LNCAP (cell line): ENCODE data around the gene OR2AJ1.

Experiments used
- TF ChIP-seq, protein P1 (sequence below): fragments of 450-650 bp; IDR thresholded peaks from 2 replicates; pipeline ENCODE4 v1.5.1; 2017; ENCODE audit warnings: mild to moderate bottlenecking

OR2AJ1 gene, protein sequence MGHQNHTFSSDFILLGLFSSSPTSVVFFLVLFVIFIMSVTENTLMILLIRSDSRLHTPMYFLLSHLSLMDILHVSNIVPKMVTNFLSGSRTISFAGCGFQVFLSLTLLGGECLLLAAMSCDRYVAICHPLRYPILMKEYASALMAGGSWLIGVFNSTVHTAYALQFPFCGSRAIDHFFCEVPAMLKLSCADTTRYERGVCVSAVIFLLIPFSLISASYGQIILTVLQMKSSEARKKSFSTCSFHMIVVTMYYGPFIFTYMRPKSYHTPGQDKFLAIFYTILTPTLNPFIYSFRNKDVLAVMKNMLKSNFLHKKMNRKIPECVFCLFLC

DNA sequence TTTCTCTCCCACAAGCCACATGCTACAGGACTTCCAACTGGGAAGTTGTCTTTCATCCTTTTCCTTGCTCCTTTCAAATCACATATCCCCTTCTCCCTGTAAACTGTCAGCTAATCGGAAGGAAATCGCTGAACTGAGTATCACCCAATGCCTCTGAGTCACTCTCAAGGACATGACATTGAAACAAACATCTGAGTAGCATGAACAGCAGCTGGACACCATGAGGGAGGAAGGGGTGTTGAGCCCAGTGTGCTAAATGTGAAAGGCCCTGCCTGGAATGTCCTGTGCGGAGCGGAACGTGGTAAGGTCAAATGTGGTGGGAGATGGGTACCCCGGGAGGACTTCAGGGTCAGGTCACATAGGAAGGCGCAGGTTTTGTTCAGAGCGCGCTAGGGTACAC is at the start of gene OR2AJ1:
Gene OR2AJ1, plus strand, starts transcription at position 22 of the 400 bp plus-strand sequence. CDS start 8,880 bp downstream, outside the sequence.
- TF ChIP-seq, protein P1, sequence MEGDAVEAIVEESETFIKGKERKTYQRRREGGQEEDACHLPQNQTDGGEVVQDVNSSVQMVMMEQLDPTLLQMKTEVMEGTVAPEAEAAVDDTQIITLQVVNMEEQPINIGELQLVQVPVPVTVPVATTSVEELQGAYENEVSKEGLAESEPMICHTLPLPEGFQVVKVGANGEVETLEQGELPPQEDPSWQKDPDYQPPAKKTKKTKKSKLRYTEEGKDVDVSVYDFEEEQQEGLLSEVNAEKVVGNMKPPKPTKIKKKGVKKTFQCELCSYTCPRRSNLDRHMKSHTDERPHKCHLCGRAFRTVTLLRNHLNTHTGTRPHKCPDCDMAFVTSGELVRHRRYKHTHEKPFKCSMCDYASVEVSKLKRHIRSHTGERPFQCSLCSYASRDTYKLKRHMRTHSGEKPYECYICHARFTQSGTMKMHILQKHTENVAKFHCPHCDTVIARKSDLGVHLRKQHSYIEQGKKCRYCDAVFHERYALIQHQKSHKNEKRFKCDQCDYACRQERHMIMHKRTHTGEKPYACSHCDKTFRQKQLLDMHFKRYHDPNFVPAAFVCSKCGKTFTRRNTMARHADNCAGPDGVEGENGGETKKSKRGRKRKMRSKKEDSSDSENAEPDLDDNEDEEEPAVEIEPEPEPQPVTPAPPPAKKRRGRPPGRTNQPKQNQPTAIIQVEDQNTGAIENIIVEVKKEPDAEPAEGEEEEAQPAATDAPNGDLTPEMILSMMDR = no peak

DNA sequence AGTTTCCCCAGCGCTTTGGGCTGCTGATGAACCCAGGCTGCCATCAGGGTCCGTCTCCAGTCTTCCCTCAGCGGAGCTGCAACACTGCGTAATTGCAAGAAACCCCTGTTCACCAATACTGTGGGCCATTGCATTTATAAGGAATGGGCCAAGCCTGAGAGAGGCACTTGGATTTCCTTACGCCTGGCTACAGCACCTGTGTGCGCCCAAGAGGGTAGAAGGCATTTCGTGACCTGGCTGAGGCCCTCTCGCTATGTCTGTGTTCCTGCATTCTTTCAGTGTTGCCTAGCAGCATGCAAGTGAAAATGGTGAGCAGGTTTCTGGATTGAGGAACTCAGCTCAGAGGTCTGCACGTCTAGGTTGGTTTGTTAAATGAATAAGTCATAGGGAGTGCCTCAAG is 41.3 kb upstream of the OR2AJ1 start:
- TF ChIP-seq, protein P1 = no peak

DNA sequence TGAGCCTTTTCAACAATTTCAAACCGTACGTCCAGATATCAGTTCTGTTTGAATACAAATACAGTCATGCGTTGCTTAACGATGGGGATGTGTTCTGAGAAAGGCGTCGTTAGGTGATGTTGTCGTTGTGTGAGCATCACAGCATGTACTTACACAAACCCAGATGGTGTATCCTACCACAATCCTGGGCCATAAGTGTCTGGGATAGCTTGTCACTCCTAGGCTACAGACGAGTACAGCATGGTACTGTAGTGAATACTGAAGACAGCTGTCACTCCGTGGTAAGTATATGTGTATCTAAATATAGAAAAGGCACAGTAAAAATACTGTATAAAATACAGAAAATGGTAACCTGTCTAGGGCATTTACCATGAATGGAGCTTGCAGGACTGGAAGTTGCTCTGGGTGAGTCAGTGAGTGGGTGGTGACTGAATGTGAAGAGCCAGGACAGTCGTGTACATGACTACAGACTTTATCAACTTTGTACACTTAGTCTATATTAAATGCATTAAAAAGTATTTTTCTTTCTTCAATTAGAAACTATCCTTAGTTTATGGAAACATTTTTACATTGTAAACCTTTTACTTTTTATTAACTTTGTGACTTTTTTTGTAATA is 39.8 kb upstream of the OR2AJ1 start:
- TF ChIP-seq, protein P1 = no peak

DNA sequence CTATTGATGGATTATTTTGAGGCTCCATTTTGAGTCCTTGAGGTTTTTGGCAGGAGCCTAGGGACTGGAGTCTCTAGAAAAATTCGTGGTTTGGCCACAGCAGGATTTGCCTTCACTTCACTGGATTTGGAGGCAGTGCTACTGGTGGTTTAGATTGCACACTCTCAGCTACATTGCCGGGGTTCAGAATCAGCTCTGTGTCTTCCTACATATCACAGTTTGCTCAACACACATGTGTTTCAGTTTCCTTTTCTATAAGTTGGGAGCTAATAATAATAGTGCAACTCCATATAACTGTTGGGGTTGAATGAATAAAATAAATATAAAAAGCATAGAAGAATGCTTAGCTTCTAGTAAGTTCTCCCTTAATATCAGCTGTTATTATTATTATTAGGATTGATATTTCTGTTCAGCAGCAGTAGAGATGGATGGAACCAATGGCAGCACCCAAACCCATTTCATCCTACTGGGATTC is 29.5 kb upstream of the OR2AJ1 start, which contains the start of gene OR2W3:
Gene OR2W3, plus strand, starts transcription at position 425 of the 475 bp plus-strand sequence. Its CDS starts 0 bp downstream, at position 425.
- TF ChIP-seq, protein P1 = no peak

DNA sequence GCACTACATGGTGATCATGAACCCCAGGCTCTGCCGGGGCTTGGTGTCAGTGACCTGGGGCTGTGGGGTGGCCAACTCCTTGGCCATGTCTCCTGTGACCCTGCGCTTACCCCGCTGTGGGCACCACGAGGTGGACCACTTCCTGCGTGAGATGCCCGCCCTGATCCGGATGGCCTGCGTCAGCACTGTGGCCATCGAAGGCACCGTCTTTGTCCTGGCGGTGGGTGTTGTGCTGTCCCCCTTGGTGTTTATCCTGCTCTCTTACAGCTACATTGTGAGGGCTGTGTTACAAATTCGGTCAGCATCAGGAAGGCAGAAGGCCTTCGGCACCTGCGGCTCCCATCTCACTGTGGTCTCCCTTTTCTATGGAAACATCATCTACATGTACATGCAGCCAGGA is 28.7 kb upstream of the OR2AJ1 start:
- TF ChIP-seq, protein P1 = no peak

DNA sequence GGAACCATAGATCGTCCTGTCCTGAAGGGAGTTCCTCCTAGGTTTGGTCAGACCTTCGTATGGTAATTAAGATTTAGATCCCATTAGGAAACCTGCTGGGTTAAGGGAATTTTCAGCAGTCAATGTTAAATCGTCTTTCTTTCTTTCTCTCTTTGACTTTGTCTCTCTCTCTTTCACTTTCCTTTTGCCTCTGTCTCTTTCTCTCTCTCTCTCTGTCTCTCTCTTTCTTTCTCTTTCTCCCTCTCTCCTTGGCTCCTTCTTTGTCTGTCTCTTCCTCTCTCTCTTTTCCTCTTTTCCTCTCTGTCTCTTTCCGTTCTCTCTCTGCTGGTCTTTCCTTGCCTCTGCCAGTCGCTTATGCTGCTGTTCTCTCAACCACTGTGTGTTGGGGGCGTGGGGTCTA is 20.6 kb upstream of the OR2AJ1 start:
- TF ChIP-seq, protein P1 = no peak

DNA sequence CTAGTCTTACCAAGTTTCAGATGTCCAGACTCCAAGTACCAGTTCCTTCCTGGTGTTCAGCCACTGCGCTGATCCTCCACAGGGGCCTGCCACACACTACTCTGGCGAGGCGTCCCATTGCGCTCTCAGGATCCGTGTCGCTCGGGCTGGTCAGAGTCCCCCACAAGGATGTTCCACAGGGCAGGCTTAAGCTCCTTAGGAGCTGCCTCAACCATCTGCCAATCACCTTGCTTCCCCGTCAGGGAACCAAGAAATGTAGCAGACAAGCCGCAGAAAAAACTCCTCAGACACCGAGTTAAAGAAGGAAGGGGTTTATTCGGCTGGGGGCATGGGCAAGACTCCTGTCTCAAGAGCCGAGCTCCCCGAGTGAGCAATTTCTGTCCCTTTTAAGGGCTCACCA is 19.5 kb upstream of the OR2AJ1 start:
- TF ChIP-seq, protein P1 = no peak
